Breast epithelium (tissue), 4 donors: ENCODE data around the gene BACH2. TPM values are rescaled to one million over a fixed set of nuclear protein-coding genes. Genes with fewer than 3 reads are reported as not detected.

ENCODE experiments used
- DNase-seq, 2 donors: peaks; one replicate each; pipeline ENCODE4 v3.0.0-alpha.2; 2019; ENCODE audit warnings: low spot score in 2 of 2
- H3K27ac ChIP-seq, 2 donors: fragments of 200-600 bp; sonication (generic) in 1 of 2; one replicate each; pipeline ENCODE4 v1.5.1; 2016 to 2019; ENCODE audit warnings: mild to moderate bottlenecking in 1 of 2
- H3K27me3 ChIP-seq, 2 donors: fragments of 200-600 bp; sonication (generic) in 1 of 2; one replicate each; pipeline versions ENCODE4 v1.5.1 to v1.6.0; 2017 to 2019; ENCODE audit warnings: control low read depth in 1 of 2, mild to moderate bottlenecking in 1 of 2
- H3K36me3 ChIP-seq: fragments of 200-600 bp; one replicate; pipeline ENCODE4 v1.5.1; 2019
- H3K4me1 ChIP-seq, 2 donors: fragments of 200-600 bp; sonication (generic); one replicate each; pipeline ENCODE4 v1.5.1; 2016 to 2019; ENCODE audit warnings: control low read depth in 1 of 2
- H3K4me3 ChIP-seq, 3 donors: fragments of 200-600 bp; sonication (generic); 1 replicate in 2 of 3; 2 replicates in 1 of 3; pipeline ENCODE4 v1.5.1; 2016 to 2019; ENCODE audit warnings: mild to moderate bottlenecking in 3 of 3, moderate library complexity in 2 of 3
- H3K9me3 ChIP-seq, 2 donors: fragments of 200-600 bp; sonication (generic) in 1 of 2; one replicate each; pipeline ENCODE4 v1.5.1; 2016 to 2019; ENCODE audit warnings: control low read depth in 1 of 2
- POLR2A ChIP-seq: fragments of 450-650 bp; IDR thresholded peaks from one replicate; pipeline ENCODE4 v1.6.1; 2016; ENCODE audit warnings: antibody characterized with exemption, mild to moderate bottlenecking, moderate library complexity
- POLR2AphosphoS5 ChIP-seq, 3 donors: sonication (generic); formaldehyde crosslinking; IDR thresholded peaks; one replicate each; pipeline ENCODE4 v1.6.1; 2017; ENCODE audit warnings: antibody characterized with exemption in 3 of 3
- intact Hi-C: fragments of 100-400 bp; cut with DNase I; formaldehyde crosslinking; loops from one replicate; pipeline ENCODE4 v1.15.1; 2023; ENCODE audit warnings: low total_unique reads
- total RNA-seq, 3 donors: library from RNA; depleted of rRNA; stranded (reverse); fragments of >200 nt; gene quantifications; one replicate each; pipeline ENCODE4 v1.1.0, GENCODE V29; 2016
- TF ChIP-seq, protein P1 (sequence below), 3 donors: fragments of 450-650 bp; IDR thresholded peaks; one replicate each; pipeline ENCODE4 v1.5.1; 2016 to 2017; ENCODE audit warnings: antibody characterized with exemption in 3 of 3, mild to moderate bottlenecking in 3 of 3, moderate library complexity in 3 of 3

BACH2 gene
- total RNA-seq, 3 donors from 2014 or later: 6.2 to 13.8 (median 7.0) TPM

- DNase-seq: no peak
- intact Hi-C loops: no loop called here
- Histone ChIP-seq H3K4me1 (no peaks in the 10 kb centered on the region), H3K27me3 (no peaks in the 10 kb centered on the region), H3K9me3 (no peaks in the 10 kb centered on the region), H3K36me3 (no peaks in the 10 kb centered on the region), H3K27ac (no peak overlapping the region), H3K4me3 (no peak overlapping the region)
- no peak for TF ChIP-seq POLR2A
- TF ChIP-seq POLR2AphosphoS5 (IDR thresholded peaks at IDR 0.05): no peak
- TF ChIP-seq, protein P1, sequence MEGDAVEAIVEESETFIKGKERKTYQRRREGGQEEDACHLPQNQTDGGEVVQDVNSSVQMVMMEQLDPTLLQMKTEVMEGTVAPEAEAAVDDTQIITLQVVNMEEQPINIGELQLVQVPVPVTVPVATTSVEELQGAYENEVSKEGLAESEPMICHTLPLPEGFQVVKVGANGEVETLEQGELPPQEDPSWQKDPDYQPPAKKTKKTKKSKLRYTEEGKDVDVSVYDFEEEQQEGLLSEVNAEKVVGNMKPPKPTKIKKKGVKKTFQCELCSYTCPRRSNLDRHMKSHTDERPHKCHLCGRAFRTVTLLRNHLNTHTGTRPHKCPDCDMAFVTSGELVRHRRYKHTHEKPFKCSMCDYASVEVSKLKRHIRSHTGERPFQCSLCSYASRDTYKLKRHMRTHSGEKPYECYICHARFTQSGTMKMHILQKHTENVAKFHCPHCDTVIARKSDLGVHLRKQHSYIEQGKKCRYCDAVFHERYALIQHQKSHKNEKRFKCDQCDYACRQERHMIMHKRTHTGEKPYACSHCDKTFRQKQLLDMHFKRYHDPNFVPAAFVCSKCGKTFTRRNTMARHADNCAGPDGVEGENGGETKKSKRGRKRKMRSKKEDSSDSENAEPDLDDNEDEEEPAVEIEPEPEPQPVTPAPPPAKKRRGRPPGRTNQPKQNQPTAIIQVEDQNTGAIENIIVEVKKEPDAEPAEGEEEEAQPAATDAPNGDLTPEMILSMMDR (IDR thresholded peaks at IDR 0.05): no peak
Observed at GRCh38 chr6:90329386-90330077, 32.9 kb upstream of the BACH2 start.

DNA sequence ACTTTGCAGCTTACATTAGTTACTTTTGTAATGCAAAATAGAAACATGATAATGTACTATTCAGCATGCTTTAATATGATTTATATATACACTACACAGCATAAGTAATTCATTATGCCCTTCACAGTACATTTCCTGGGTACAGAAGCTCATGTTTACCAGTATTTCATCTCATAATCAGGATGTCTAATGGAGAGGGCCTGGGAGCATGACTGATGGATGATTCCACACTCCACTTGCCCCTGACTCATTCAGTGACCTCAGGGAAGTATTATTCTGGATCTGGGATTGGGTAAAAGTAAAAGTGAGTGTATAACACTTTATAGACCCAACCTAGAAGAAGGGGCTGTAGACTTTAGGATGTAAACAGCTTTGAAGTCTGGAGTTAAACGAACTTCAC lies 31.4 kb upstream of the BACH2 start:
- DNase-seq: no peak
- H3K9me3 ChIP-seq: no peaks in the 10 kb centered on the region
- no peaks in the 10 kb centered on the region for H3K36me3 ChIP-seq
- no peak for TF ChIP-seq POLR2A
- TF ChIP-seq, protein P1 (IDR thresholded peaks at IDR 0.05): no peak
- TF ChIP-seq POLR2AphosphoS5 (IDR thresholded peaks at IDR 0.05): no peak
- H3K27ac ChIP-seq: no peak overlapping the region
- no peaks in the 10 kb centered on the region for H3K27me3 ChIP-seq
- no peaks in the 10 kb centered on the region for H3K4me1 ChIP-seq
- H3K4me3 ChIP-seq: no peak overlapping the region
- intact Hi-C loops: no loop called here

- H3K27me3 ChIP-seq: no peaks in the 10 kb centered on the region
- no peak overlapping the region for H3K27ac ChIP-seq
- intact Hi-C loops: no loop called here
- no peak overlapping the region for H3K4me3 ChIP-seq
- no peaks in the 10 kb centered on the region for H3K4me1 ChIP-seq
- no peaks in the 10 kb centered on the region for H3K9me3 ChIP-seq
- no peak for DNase-seq
- no peaks in the 10 kb centered on the region for H3K36me3 ChIP-seq
- TF ChIP-seq, protein P1 (IDR thresholded peaks at IDR 0.05): no peak
- TF ChIP-seq POLR2AphosphoS5 (IDR thresholded peaks at IDR 0.05) (no peak), POLR2A (no peak)
Observed at GRCh38 chr6:90326404-90327057, 29.9 kb upstream of the BACH2 start.

DNA sequence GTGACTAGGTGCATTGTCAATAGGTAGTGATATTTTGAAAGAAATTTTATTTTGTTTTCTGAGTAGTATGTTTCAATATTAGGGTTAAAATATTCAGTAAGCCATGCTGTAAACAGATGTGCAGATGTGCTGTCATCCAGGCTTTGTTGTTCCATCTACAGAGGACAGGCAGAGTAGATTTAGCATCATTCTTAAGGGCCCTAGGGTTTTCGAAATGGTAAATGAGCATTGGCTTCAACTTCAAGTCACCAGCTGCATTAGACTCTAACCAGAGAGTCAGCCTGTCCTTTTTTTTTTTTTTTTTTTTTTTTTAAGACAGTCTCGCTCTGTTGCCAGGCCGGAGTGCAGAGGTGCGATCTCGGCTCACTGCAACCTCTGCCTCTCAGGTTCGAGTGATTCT lies 27.1 kb upstream of the BACH2 start:
- H3K27ac ChIP-seq: no peak overlapping the region
- H3K4me1 ChIP-seq: no peaks in the 10 kb centered on the region
- TF ChIP-seq POLR2AphosphoS5 (IDR thresholded peaks at IDR 0.05): no peak
- TF ChIP-seq, protein P1 (IDR thresholded peaks at IDR 0.05): no peak
- TF ChIP-seq POLR2A: no peak
- intact Hi-C loops: no loop called here
- H3K9me3 ChIP-seq: no peaks in the 10 kb centered on the region
- no peak for DNase-seq
- H3K4me3 ChIP-seq: no peak overlapping the region
- no peaks in the 10 kb centered on the region for H3K36me3 ChIP-seq
- no peaks in the 10 kb centered on the region for H3K27me3 ChIP-seq

- TF ChIP-seq, protein P1 (IDR thresholded peaks at IDR 0.05): no peak
- TF ChIP-seq POLR2AphosphoS5 (IDR thresholded peaks at IDR 0.05) (no peak), POLR2A (no peak)
- H3K4me3 ChIP-seq: no peak overlapping the region
- H3K27ac ChIP-seq: no peak overlapping the region
- H3K9me3 ChIP-seq: no peaks in the 10 kb centered on the region
- H3K4me1 ChIP-seq: no peaks in the 10 kb centered on the region
- no peaks in the 10 kb centered on the region for H3K27me3 ChIP-seq
- intact Hi-C loops: no loop called here
- no peak for DNase-seq
- no peaks in the 10 kb centered on the region for H3K36me3 ChIP-seq
Observed at GRCh38 chr6:90322976-90323474, 26.4 kb upstream of the BACH2 start.
